Ovary (tissue), 9 donors: Measurements from ENCODE around the gene COL6A2. TPM values are rescaled to one million over a fixed set of nuclear protein-coding genes. Genes with fewer than 3 reads are reported as not detected.

Experiments used
- DNase-seq, 5 donors: peaks; one replicate each; pipeline ENCODE4 v3.0.0-alpha.2; 2019 to 2020
- H3K27ac ChIP-seq, 2 donors: fragments of 200-600 bp; one replicate each; pipeline versions ENCODE4 v1.5.1 to v1.8.0; 2019 to 2022
- H3K27me3 ChIP-seq: fragments of 200-600 bp; one replicate; pipeline ENCODE4 v1.8.0; 2022
- H3K36me3 ChIP-seq: fragments of 200-600 bp; sonication (generic); one replicate; pipeline ENCODE4 v1.5.1; 2019
- H3K4me1 ChIP-seq: one replicate; pipeline ENCODE4 v1.8.1; 2013; ENCODE audit warnings: mild to moderate bottlenecking, moderate library complexity; ENCODE audit not compliant: insufficient read depth
- H3K4me3 ChIP-seq: fragments of 200-600 bp; sonication (generic); one replicate; pipeline ENCODE4 v1.5.1; 2017
- H3K9me3 ChIP-seq, 2 donors: fragments of 200-600 bp in 1 of 2; sonication (generic) in 1 of 2; one replicate each; pipeline versions ENCODE4 v1.5.1 to v1.8.1; 2013 to 2019; ENCODE audit warnings: mild to moderate bottlenecking in 1 of 2, moderate library complexity in 1 of 2
- CTCF ChIP-seq, 3 donors: fragments of 450-650 bp in 2 of 3; fragments of 200-600 bp in 1 of 3; IDR thresholded peaks; one replicate each; pipeline versions ENCODE4 v1.5.1 to v1.8.0; 2016 to 2022; ENCODE audit warnings: antibody characterized with exemption in 3 of 3, mild to moderate bottlenecking in 1 of 3
- EP300 ChIP-seq: sonication (generic); formaldehyde crosslinking; IDR thresholded peaks from one replicate; pipeline ENCODE4 v1.6.1; 2017; ENCODE audit warnings: antibody characterized with exemption
- POLR2A ChIP-seq: fragments of 450-650 bp; IDR thresholded peaks from one replicate; pipeline ENCODE4 v1.6.1; 2017; ENCODE audit warnings: antibody characterized with exemption, mild to moderate bottlenecking, moderate library complexity
- WGBS, 3 donors: extraction: QIAGEN DNeasy Blood & Tissue Kit in 1 of 3; methylation state at CpG; one replicate each; pipeline versions ENCODE4 v1.1.5 to v1.1.7; 2013 to 2017; 5-methylcytosine and 5-hydroxymethylcytosine counted together
- intact Hi-C, 4 donors: fragments of 100-400 bp; cut with DNase I; formaldehyde crosslinking; loops; one replicate each; pipeline versions ENCODE4 v1.11.0 to v1.15.1; 2022 to 2023
- polyA plus RNA-seq, 2 donors: library from polyadenylated mRNA; stranded (reverse); fragments of 200-250 nt in 1 of 2; fragments of 350-450 nt in 1 of 2; fragmentation: Illumina TruSeq in 1 of 2; extraction: RNeasy Lipid Tissue Mini Kit (QIAGEN cat#74804) in 1 of 2; gene quantifications; one replicate each; pipeline ENCODE4 v1.2.3, GENCODE V29; 2013 to 2014
- total RNA-seq, 7 donors: library from RNA; depleted of rRNA in 2 of 7; stranded (reverse); fragments of >200 nt in 2 of 7; fragmentation: NEBNext Ultra II Directional in 3 of 7; extraction: Animal tissue kit (Norgen Biotek cat#: 25700) in 3 of 7; gene quantifications; one replicate each; pipeline versions ENCODE4 v1.1.0 to v1.2.4, GENCODE V29; 2016 to 2023
- donor health status: DM: no; HTN: no; CAD: no; lungs with moderate emphysema.
- donor health status: DM: no; HTN: no; CAD: no.
- donor health status: Bipolar disorder and iron deficiency.
- donor health status: DM: yes; HTN: yes; CAD: no.
- donor health status: DM: no; HTN: no; CAD: no.
- donor health status: DM: yes; HTN: yes; CAD: no.

Gene COL6A2
- total and polyA plus RNA-seq, 9 donors, result 50.9 to 1,092 (median 818) TPM

DNA sequence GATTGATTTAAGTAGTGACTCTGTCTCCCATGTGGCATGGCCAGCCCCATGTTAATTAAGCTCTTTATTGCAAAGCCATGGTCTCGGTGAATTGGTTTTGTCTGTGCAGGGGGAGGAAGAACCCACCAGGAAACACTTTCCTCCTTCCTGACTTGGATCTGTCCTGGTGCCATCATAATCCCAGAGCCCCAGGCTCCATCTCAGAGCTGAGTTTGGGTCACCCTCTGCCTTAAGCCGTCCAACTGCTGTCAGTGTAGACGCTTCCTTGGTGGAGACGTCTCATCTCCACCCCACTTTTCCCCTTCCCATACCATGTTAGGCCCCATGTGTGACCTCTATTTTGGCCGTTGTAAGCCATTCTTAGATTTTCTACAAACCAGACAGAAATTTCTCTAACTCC, 36.0 kb upstream of the COL6A2 start:
- intact Hi-C loops, result no loop called here
- TF ChIP-seq CTCF (IDR thresholded peaks at IDR 0.05), result no peak
- TF ChIP-seq EP300, result no peak
- no peak for TF ChIP-seq POLR2A
- no peaks in the 10 kb centered on the region for H3K36me3 ChIP-seq
- H3K27me3 ChIP-seq, result no peaks in the 10 kb centered on the region
- H3K27ac ChIP-seq, result no peak overlapping the region
- H3K4me3 ChIP-seq, result no peak overlapping the region
- DNase-seq, result peak in 1 of 5 donors; percentile 20
- no peaks in the 10 kb centered on the region for H3K9me3 ChIP-seq
- H3K4me1 ChIP-seq, result peaks cover 24% of the 10 kb centered on the region
- WGBS, 3 donors, result 89 to 95% (median 93%) methylated on average over 5 of the region's 5 CpGs

GRCh38 chr21:46062471-46063211, 35.3 kb upstream of the COL6A2 start:
- Histone ChIP-seq H3K9me3 (no peaks in the 10 kb centered on the region), H3K27me3 (no peaks in the 10 kb centered on the region), H3K4me1 (peaks cover 24% of the 10 kb centered on the region), H3K27ac (no peak overlapping the region), H3K4me3 (no peak overlapping the region), H3K36me3 (no peaks in the 10 kb centered on the region)
- TF ChIP-seq CTCF (IDR thresholded peaks at IDR 0.05), result no peak
- 75 to 92% (median 88%) methylated on average over 5 of the region's 5 CpGs for WGBS, 3 donors
- intact Hi-C loops, result no loop called here
- peak in 2 of 5 donors; percentile 11 to 15 for DNase-seq

DNA sequence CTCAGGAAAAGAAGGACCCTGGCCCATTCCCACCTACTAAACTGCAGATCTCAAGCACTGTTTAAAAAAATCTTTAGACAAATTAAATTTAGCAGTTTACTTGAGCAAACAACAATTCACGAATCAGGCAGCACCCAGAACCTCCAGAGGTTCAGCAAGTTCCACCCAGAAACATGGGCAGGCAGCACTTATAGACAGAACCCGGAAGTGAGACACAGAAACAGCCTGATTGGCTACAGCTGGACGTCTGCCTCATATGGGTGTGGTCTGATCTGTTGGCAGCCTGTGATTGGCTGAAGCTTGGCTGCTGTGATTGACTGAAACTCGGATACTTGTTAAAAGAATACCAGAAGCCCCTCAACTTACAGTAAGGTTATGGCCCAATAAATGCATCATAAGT, 34.7 kb upstream of the COL6A2 start:
- TF ChIP-seq EP300 (no peak), CTCF (IDR thresholded peaks at IDR 0.05) (no peak), POLR2A (no peak)
- intact Hi-C loops, result no loop called here
- H3K27me3 ChIP-seq, result no peaks in the 10 kb centered on the region
- WGBS, 3 donors, result 81 to 86% (median 82%) methylated on average over 4 of the region's 4 CpGs
- H3K36me3 ChIP-seq, result no peaks in the 10 kb centered on the region
- peaks cover 29% of the 10 kb centered on the region for H3K4me1 ChIP-seq
- H3K9me3 ChIP-seq, result no peaks in the 10 kb centered on the region
- H3K4me3 ChIP-seq, result no peak overlapping the region
- DNase-seq, result peak in 1 of 5 donors; percentile 12
- H3K27ac ChIP-seq, result no peak overlapping the region

DNA sequence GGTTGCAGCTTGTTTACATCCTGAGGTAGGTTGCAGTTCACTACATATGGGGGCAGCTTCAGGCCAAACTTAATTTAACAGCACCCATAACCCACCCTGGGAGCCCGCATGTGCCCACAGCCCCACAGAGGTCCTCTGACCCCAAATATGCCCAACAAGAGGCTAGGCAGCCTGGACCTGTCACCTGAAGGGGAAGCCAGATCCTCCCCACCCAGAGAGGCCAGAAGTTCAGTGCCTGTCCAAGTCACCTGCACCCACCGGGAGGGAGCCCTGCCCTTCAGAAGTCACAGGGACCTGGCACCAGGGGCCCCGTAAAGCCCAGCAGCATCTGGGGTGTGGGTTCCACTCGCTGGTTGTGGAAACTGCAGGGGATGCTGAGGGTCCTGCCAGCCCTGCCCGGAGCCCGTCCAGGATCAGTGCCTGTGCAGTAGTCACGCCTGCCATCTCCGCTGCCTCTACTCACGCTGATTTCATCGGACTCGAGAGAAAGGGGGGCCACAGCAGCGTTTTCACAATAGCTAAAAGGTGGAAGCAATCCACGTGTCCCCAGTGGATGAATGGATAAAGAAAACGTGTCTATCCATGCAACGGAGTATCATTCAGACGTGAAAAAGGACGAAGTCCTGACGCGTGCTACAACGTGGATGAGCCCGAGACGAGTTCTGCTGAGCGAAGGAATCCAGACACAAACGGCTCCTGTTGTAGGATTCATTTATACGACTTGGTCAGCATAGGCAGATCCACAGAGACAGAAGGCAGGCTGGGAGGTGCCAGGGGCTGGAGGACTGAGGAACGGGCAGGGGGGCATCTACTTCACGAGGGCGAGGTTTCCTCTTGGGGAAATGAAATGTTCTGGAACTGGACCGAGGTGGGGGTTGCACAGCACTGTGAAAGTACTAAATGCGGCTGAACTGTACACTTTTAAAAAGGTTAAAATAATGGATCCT, 33.9 kb upstream of the COL6A2 start:
- no peaks in the 10 kb centered on the region for H3K27me3 ChIP-seq
- H3K4me3 ChIP-seq, result no peak overlapping the region
- no peaks in the 10 kb centered on the region for H3K36me3 ChIP-seq
- TF ChIP-seq EP300, result no peak
- no peak for TF ChIP-seq CTCF (IDR thresholded peaks at IDR 0.05)
- no peak for TF ChIP-seq POLR2A
- WGBS, 3 donors, result 87 to 92% (median 91%) methylated on average over 30 of the region's 30 CpGs
- H3K9me3 ChIP-seq, result no peaks in the 10 kb centered on the region
- DNase-seq, result peak in 3 of 5 donors; percentile 22 to 32 (median 31)
- H3K27ac ChIP-seq, result peak overlapping the region in 1 of 2 donors; percentile 76
- peaks cover 29% of the 10 kb centered on the region for H3K4me1 ChIP-seq
- intact Hi-C loops, result no loop called here
